ENCODE data around the gene HOGA1.
"Not testable (repeated sequence)": the region's sequence is repeated elsewhere in the genome, so short reads cannot be mapped to it uniquely, and the experiment has no call there.

HOGA1 gene

GRCh38 chr10:97584060-97584797, at the start of gene HOGA1:
Gene HOGA1, plus strand, starts transcription at chr10:97584389. Its CDS starts 315 bp downstream, at chr10:97584704.
- no peak for DNase-seq

DNA sequence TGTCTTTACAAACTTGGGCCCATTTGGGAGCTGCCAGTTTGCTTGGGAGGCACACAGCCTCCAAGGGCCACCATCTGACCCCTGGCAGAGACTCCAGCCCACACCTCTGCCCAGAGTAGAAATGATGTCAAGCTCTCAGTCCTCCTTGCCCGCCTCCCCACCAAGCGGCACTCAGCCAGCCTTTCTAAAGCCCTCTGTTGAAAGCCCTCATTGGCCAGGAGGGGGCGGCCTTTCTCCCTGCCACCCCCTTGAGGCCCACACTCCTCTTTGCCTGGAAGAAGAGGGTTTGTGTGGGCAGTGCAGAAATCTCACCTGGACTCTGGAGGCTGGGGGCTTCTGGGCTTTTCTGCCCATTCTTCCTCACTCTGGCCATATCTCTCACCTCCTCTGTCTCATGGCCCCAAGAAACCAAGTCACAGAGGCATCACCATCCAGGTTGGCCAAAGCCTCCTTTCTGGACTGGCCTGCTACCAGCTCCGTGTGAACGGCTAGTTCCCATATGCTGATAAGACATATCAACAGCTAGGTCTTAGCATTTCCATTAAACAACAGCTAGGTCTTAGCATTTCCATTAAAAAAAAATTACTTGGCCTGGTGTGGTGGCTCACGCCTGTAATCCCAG, 49.3 kb upstream of the HOGA1 start:
- DNase-seq, result no peak

DNA sequence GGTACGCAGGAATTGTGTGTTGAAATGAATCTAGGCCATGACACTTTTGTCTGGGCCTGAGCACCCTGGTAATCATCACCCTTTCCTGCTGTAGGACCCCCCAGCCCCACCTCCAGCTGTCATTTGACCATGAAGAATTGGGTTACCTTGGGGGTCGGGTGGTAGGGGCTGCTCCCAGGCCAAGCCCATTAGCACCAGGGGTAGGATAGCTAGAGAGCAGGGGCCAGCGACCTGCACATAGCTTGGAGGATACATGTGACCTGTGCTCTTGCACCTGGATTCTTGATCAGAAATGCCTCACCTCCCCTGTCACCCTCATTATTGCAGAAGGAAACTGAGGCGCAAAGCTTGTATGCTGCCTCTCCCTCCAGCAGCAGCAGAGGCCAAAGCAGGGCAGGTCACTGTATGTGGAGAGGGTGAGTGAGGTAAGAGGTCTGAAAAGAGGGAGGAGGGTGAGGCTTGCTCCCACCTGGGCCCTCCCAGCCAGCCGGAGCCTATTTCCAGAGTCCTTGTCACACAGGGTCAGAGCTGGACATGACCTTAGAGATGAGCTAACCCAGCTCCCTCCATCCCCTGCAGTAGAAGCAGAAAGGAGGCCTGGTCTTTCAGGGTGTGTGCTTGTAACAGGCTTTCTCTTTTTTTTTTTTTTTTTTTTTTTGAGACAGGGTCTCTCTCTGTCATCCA, 46.9 kb upstream of the HOGA1 start:
- no peak for DNase-seq

GRCh38 chr10:97538411-97538810, 45.8 kb upstream of the HOGA1 start:
- DNase-seq, result no peak

- DNase-seq, result no peak
These were observed 45.4 kb upstream of the HOGA1 start for GRCh38 chr10:97538839-97539238.

DNA sequence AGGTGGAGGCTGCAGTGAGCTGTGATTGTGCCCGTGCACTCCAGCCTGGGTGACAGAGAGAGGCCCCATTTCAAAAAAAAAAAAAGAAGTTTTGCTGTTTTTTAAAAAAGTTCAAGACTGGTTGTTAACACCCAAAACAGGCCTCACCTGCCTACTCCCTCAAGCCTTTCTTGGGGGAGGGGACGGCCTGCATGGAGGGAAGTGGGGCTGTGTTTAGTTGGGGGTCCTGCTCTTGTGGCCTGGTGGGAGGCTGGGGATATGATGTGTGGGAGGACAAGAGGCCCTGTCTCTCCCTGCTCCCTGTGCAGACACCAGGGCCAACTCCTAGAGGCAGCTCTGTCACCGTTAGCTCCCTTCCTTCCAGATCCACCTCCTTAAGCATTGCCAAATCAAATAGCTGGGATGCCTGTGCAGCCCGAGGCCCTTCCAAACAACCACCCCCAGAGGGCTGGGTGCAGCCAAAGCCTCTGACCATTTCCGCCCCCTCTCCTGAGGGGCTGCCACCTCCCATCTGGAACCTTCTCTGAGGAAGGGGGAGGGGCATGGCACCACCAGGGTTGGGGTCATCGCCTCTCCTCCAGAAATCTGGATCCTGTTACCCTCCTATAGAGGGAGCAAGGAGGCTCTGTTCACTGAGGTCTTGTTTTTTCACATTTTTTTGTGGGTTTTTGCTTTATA, 44.5 kb upstream of the HOGA1 start:
- no peak for DNase-seq

DNA sequence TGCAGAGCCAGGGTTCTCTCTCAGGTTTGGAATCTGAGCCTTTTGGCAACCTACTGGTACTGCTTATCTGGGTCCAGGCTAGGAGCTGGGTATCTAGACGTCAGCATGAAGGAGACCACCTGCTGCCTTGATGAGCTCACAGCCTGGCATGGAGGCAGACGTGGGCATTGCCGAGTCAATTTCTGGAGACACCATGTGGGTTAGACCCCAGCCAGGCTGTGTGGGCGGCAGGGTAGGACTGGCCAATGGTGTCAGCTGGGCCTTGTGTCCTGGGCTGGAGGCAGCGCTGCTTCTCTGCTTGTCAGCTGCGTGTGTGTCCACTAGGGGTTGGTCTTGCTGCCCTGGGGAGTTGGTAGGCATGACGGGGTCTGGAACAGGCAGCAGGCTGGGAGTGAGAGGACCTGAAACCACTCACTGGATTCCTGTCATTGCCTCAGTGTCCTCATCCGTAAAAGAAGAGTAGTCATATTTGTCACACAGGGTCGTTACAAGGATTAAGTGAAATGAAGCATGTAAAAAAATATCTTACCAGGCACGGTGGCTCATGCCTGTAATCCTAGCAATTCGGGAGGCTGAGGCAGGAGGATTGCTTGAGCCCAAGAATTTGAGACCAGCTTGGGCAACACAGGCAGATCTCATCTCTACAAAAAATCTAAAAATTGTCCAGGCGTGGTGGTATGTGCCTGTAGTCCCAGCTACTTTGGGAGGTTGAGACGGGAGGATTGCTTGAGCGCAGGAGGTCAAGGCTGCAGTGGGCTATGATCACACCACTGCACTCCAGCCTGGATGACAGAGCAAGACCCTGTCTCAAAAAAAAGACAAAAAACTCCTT, 43.3 kb upstream of the HOGA1 start:
- DNase-seq, result no peak

DNA sequence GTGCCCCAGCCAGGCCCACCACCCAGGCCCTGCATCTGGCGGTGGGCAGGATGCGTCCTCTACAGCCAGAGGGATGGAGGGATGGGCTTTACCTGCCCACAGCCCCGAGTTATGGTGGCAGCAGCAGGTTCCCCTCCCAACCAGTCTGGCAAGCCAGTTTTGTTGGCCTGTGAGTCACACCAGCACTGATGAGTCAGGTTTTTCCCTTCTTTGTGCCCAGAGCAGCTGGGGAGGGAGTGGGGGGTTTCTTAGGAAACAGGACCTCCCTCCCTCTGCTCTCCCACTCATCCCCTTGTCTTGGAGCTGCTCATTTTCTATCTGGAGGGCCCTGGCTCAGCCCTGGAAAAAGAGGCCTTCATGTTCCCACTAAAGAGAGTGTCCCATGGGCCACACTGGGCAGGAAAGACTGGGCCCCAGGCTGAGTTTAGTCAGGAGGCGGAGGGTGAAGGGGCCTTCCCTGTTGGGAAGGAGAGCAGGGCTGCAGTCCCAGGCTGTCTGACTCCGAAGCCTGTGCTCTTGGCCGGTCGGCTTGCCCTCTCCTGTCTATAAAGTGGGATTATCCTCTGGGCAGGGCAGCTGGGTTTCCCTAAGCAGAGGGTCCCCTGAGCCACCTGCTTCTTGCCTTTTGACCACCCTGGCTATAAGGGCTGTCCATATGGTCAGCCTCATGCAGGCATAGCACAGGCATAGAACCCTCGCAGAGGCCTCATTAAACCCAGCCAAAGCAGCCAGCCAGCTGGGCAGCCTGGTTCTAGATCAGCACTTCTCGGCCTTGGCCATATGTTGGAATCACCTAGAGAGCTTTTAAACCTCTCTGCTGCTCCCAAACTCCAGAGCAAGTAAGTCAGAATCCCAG, 41.8 kb upstream of the HOGA1 start:
- no peak for DNase-seq

- no peak for DNase-seq
These were observed 41.1 kb upstream of the HOGA1 start for GRCh38 chr10:97543025-97543546.

DNA sequence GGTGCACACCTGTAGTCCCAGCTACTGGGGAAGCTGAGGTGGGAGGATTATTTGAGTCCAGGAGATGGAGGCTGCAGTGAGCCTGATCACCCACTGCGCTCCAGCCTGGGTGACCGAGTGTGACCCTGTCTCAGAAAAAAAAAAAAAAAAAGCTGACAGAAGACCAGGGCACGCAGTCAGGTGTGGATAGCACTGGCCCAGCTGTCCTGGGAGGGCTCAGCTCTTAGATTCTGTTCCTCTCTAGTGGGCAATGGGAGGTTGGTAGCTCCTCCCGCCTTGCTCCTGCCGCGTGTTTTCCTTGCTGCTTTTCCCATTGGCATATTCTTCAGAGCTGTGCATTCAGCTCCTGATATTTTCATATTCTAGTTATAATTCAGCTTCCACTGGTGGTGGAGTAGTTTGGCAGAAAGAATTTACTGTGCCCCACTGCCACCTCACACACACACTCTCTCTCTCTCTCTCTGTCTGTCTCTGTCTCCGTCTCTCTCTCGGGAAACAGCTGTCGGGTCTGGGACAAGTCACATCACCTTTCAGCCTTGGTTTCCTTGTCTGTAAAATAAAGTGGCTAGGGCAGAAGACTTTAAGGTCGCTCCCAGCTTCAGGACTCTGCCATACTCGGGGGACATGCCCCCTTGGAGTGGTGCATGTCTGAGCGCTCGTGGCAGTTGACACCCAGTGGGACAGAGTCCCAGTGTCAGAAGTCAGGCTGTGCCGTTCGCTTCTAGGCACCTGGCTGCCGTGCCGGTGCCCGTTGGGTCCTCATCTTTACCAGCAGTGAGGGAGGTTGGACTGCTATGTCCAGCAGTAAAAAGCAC, 37.5 kb upstream of the HOGA1 start:
- no peak for DNase-seq

GRCh38 chr10:97547271-97547600, 37.0 kb upstream of the HOGA1 start:
- no peak for DNase-seq

- DNase-seq, result no peak
These were observed 36.2 kb upstream of the HOGA1 start for GRCh38 chr10:97547962-97548361.

GRCh38 chr10:97548828-97549455, 35.2 kb upstream of the HOGA1 start:
- no peak for DNase-seq

DNA sequence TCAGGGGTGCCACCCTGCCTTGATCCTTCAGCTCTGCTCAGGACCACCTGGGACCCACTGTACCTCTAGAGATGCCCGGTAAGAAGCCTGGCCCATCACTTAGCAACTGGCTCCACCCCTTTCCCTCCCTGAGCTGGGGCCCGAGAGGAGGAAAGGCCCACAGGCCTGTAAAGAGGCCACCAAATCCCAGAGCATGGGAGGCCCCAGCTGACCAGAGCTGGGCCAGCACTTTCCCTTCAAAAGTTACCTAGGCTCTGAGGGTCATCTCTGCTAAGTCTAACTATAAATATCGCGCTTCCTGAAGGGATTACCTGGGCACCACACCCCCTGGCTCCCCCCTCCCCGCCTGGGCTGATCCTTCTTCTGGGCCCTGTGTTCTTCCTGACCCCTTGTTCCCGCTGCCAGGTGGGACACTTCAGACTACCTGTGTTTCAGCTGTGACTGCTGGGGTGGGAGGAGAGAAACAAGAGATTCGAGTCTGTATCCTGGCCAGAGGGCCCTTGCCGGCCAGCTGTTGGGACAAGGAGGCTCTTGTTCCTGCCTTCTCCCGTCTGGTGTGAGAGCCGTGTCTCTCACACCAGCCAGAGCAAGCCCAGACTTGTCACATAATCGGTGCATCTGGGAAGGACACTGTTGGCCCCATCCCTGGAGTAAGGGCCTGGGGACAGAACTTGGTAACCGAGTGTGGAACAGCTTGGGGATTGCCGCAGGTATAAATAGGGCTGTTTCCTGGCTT, 34.4 kb upstream of the HOGA1 start:
- DNase-seq, result peak in 1 of 2 experiments; percentile 22

GRCh38 chr10:97550336-97551149, 33.6 kb upstream of the HOGA1 start:
- DNase-seq, result no peak

DNA sequence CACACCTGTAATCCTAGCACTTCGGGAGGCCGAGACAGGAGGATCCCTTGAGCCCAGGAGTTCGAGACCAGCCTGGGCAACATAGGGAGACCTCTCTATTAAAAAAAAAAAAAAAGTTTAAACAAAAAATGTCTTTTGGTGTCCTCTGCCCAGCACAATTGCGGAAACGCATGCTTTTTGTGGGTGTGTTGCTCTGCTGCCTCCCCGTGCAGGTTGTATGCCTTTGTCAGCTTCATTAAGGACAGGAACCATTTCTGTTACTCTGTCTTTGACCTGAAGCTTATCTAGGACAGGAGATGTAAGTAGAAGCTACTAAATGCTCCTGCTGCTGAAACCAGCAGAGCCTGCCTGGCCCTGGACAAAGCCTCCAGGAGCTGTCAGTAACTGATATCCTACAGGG, 32.9 kb upstream of the HOGA1 start:
- no peak for DNase-seq

- DNase-seq, result peak in 1 of 2 experiments; percentile 39
These were observed 30.6 kb upstream of the HOGA1 start for GRCh38 chr10:97553575-97554031.

DNA sequence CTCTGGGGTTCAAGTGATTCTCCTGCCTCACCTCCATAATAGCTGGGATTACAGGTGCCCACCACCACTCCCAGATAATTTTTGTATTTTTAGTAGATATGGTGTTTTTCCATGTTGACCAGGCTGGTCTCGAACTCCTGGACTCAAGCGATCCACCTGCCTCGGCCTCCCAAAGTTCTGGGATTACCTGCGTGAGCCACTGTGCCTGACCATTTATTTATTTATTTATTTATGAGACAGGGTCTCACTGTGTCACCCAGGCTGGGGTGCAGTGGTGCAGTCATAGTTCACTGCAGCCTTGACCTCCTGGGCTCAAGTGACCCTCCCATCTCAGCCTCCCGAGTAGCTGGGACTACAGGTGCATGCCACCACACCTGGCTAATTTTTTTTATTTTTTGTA, 29.9 kb upstream of the HOGA1 start:
- not testable (repeated sequence) for DNase-seq
